Panc1 (cell line): Measurements from ENCODE around the gene CDK11B.

Source experiments
- POLR2AphosphoS5 ChIP-seq: IDR thresholded peaks from 2 replicates; pipeline ENCODE4 v1.6.1; 2012; ENCODE audit warnings: mild to moderate bottlenecking, low read depth, low read length, moderate library complexity
- SIN3A ChIP-seq: IDR thresholded peaks from 2 replicates; pipeline ENCODE4 v1.6.1; 2012; ENCODE audit warnings: low read depth, mild to moderate bottlenecking, low read length, moderate library complexity, borderline replicate concordance; ENCODE audit not compliant: insufficient read depth
- TCF7L2 ChIP-seq: IDR thresholded peaks from 2 replicates; pipeline ENCODE4 v1.6.1; 2011; ENCODE audit warnings: mild to moderate bottlenecking, low read depth, low read length, inconsistent platforms
- TF ChIP-seq, protein P1 (sequence below): fragments of 450-650 bp; IDR thresholded peaks from 2 replicates; pipeline ENCODE4 v1.5.1; 2017; ENCODE audit warnings: mild to moderate bottlenecking
- TF ChIP-seq, protein P2 (sequence below), 2 experiments: IDR thresholded peaks; 2 replicates each; pipeline ENCODE4 v1.6.1; 2011 to 2012; ENCODE audit warnings: low read depth in 2 of 2, control low read depth in 1 of 2, low read length in 1 of 2, mild to moderate bottlenecking in 1 of 2, moderate library complexity in 1 of 2; ENCODE audit not compliant: insufficient read depth in 1 of 2

DNA sequence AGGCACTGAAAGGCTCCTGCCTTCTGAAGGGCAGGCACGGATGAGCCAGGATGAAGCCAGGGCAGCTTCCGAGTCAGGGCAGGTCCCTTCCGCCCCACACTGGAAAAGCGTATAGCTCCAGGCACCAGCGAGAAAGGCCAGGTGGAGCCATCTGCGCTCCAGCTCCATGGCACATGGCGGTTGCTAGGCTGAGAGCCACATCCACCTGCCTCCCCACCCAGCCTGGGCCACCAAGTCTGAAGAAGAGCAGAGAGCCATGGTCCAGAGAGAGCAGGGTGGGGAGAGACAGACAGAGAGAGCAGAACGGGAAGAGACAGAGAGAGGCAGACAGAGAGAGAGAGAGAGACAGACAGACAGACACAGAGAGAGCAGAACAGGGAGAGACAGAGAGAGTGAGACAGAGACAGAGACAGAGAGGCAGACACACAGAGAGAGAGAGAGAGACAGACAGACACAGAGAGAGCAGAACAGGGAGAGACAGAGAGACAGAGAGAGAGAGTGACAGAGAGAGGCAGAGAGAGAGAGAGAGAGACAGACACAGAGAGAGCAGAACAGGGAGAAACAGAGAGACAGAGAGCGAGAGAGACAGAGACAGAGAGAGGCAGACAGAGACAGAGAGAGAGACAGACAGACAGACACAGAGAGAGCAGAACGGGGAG lies 64.1 kb downstream of the CDK11B start:
- TF ChIP-seq, protein P1, sequence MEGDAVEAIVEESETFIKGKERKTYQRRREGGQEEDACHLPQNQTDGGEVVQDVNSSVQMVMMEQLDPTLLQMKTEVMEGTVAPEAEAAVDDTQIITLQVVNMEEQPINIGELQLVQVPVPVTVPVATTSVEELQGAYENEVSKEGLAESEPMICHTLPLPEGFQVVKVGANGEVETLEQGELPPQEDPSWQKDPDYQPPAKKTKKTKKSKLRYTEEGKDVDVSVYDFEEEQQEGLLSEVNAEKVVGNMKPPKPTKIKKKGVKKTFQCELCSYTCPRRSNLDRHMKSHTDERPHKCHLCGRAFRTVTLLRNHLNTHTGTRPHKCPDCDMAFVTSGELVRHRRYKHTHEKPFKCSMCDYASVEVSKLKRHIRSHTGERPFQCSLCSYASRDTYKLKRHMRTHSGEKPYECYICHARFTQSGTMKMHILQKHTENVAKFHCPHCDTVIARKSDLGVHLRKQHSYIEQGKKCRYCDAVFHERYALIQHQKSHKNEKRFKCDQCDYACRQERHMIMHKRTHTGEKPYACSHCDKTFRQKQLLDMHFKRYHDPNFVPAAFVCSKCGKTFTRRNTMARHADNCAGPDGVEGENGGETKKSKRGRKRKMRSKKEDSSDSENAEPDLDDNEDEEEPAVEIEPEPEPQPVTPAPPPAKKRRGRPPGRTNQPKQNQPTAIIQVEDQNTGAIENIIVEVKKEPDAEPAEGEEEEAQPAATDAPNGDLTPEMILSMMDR: no peak
- TF ChIP-seq TCF7L2: no peak
- no peak for TF ChIP-seq SIN3A
- no peak for TF ChIP-seq POLR2AphosphoS5
- TF ChIP-seq, protein P2, sequence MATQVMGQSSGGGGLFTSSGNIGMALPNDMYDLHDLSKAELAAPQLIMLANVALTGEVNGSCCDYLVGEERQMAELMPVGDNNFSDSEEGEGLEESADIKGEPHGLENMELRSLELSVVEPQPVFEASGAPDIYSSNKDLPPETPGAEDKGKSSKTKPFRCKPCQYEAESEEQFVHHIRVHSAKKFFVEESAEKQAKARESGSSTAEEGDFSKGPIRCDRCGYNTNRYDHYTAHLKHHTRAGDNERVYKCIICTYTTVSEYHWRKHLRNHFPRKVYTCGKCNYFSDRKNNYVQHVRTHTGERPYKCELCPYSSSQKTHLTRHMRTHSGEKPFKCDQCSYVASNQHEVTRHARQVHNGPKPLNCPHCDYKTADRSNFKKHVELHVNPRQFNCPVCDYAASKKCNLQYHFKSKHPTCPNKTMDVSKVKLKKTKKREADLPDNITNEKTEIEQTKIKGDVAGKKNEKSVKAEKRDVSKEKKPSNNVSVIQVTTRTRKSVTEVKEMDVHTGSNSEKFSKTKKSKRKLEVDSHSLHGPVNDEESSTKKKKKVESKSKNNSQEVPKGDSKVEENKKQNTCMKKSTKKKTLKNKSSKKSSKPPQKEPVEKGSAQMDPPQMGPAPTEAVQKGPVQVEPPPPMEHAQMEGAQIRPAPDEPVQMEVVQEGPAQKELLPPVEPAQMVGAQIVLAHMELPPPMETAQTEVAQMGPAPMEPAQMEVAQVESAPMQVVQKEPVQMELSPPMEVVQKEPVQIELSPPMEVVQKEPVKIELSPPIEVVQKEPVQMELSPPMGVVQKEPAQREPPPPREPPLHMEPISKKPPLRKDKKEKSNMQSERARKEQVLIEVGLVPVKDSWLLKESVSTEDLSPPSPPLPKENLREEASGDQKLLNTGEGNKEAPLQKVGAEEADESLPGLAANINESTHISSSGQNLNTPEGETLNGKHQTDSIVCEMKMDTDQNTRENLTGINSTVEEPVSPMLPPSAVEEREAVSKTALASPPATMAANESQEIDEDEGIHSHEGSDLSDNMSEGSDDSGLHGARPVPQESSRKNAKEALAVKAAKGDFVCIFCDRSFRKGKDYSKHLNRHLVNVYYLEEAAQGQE (IDR thresholded peaks at IDR 0.05; ENCODE audit: insufficient read depth in 1 of 2, low read depth in 2 of 2, low read length in 1 of 2): no peak
